IMR-90 (cell line): ENCODE data around the gene CAB39. TPM values are rescaled to one million over a fixed set of nuclear protein-coding genes. Genes with fewer than 3 reads are reported as not detected.

Experiments used
- ATAC-seq: fragments of 200-7000 bp; cut with Tn5 transposase; 2 replicates; pipeline ENCODE4 v1.9.1; 2020; ENCODE audit warnings: low read depth, mild to moderate bottlenecking, moderate library complexity
- BruUV-seq: library from RNA; stranded (reverse); fragments of 400-500 nt; replicated peaks from 2 replicates; lab custom pipeline; 2021; lab: Mats Ljungman, UMichigan
- CTCF ChIA-PET: fragments of 300-600 bp; formaldehyde crosslinking; extraction: SDS; loops from one replicate; lab custom pipeline; 2021; ENCODE audit warnings: antibody characterized with exemption; lab: Yijun Ruan, JAX
- POLR2A ChIA-PET: fragments of 300-600 bp; sonication (Branson Sonifier 250); formaldehyde crosslinking; loops from one replicate; lab custom pipeline; 2022; ENCODE audit warnings: antibody characterized with exemption; ENCODE audit not compliant: unreplicated experiment; lab: Charles Lee
- DNase-seq: peaks from one replicate; pipeline ENCODE4 v3.0.0; 2013
- H2AFZ ChIP-seq: replicated peaks from 2 replicates; pipeline ENCODE3; 2013; ENCODE audit warnings: low read length, mild to moderate bottlenecking; ENCODE audit not compliant: poor library complexity
- H2AK5ac ChIP-seq: 2 replicates; pipeline ENCODE4 v1.6.1; 2013; ENCODE audit warnings: low read depth, low read length, inconsistent platforms
- H2AK9ac ChIP-seq: replicated peaks from 2 replicates; pipeline ENCODE3; 2013; ENCODE audit warnings: mild to moderate bottlenecking, low read depth, low read length, moderate library complexity; ENCODE audit not compliant: poor library complexity
- H2BK120ac ChIP-seq: 2 replicates; pipeline ENCODE4 v1.6.1; 2013; ENCODE audit warnings: low read depth, low read length, inconsistent platforms
- H2BK15ac ChIP-seq: 3 replicates; pipeline ENCODE4 v1.6.1; 2013; ENCODE audit warnings: low read depth, low read length, inconsistent platforms
- H2BK20ac ChIP-seq: 2 replicates; pipeline ENCODE4 v1.6.1; 2013; ENCODE audit warnings: low read depth, mild to moderate bottlenecking, inconsistent platforms, low read length, moderate library complexity
- H2BK5ac ChIP-seq: 2 replicates; pipeline ENCODE4 v1.6.1; 2013; ENCODE audit warnings: mild to moderate bottlenecking, low read depth, low read length, inconsistent platforms; ENCODE audit not compliant: poor library complexity, severe bottlenecking
- H3K14ac ChIP-seq: replicated peaks from 2 replicates; pipeline ENCODE4 v1.6.1; 2013; ENCODE audit warnings: low read depth, low read length, inconsistent platforms
- H3K18ac ChIP-seq: 2 replicates; pipeline ENCODE4 v1.6.1; 2013; ENCODE audit warnings: low read depth, low read length, control low read depth
- H3K23ac ChIP-seq: 2 replicates; pipeline ENCODE4 v1.6.1; 2013; ENCODE audit warnings: low read depth, low read length, inconsistent platforms
- H3K27ac ChIP-seq: 2 replicates; pipeline ENCODE4 v1.5.1; 2013; ENCODE audit warnings: mild to moderate bottlenecking, control low read depth, low read length; ENCODE audit not compliant: insufficient read depth
- H3K27me3 ChIP-seq: 2 replicates; pipeline ENCODE4 v1.6.1; 2013; ENCODE audit warnings: low read length; ENCODE audit not compliant: control insufficient read depth, insufficient read depth
- H3K36me3 ChIP-seq: 2 replicates; pipeline ENCODE4 v1.6.1; 2013; ENCODE audit warnings: low read length, mixed read lengths; ENCODE audit not compliant: control insufficient read depth, insufficient read depth
- H3K4ac ChIP-seq: 2 replicates; pipeline ENCODE4 v1.6.1; 2013; ENCODE audit warnings: low read depth, low read length, inconsistent platforms
- H3K4me1 ChIP-seq: 2 replicates; pipeline ENCODE4 v1.6.1; 2013; ENCODE audit warnings: low read length, mixed read lengths; ENCODE audit not compliant: control insufficient read depth, insufficient read depth
- H3K4me2 ChIP-seq: 2 replicates; pipeline ENCODE4 v1.6.1; 2013; ENCODE audit warnings: low read depth, mild to moderate bottlenecking, control low read depth, low read length, moderate library complexity
- H3K4me3 ChIP-seq: 2 replicates; pipeline ENCODE4 v1.5.1; 2013; ENCODE audit warnings: low read depth, mild to moderate bottlenecking, control low read depth, low read length, moderate library complexity; ENCODE audit not compliant: insufficient read depth
- H3K56ac ChIP-seq: 2 replicates; pipeline ENCODE4 v1.6.1; 2013; ENCODE audit warnings: low read length, inconsistent platforms; ENCODE audit not compliant: insufficient read depth; ENCODE audit errors: extremely low read depth
- H3K79me1 ChIP-seq, 2 experiments: 2 replicates each; pipeline ENCODE4 v1.6.1; 2013; ENCODE audit warnings: low read length in 2 of 2, inconsistent platforms in 1 of 2, low read depth in 1 of 2
- H3K9ac ChIP-seq: 2 replicates; pipeline ENCODE4 v1.6.1; 2013; ENCODE audit warnings: low read depth, low read length, control low read depth
- H3K9me1 ChIP-seq: 2 replicates; pipeline ENCODE4 v1.6.1; 2013; ENCODE audit warnings: low read length, inconsistent platforms; ENCODE audit not compliant: insufficient read depth
- H3K9me3 ChIP-seq: 2 replicates; pipeline ENCODE4 v1.6.1; 2013; ENCODE audit warnings: low read length; ENCODE audit not compliant: control insufficient read depth, insufficient read depth
- H4K20me1 ChIP-seq: 2 replicates; pipeline ENCODE4 v1.6.1; 2013; ENCODE audit warnings: low read length, inconsistent platforms; ENCODE audit not compliant: insufficient read depth
- H4K5ac ChIP-seq: 2 replicates; pipeline ENCODE4 v1.6.1; 2013; ENCODE audit warnings: mild to moderate bottlenecking, low read depth, low read length, control low read depth
- H4K8ac ChIP-seq, 2 experiments: 2 replicates each; pipeline ENCODE4 v1.6.1; 2013; ENCODE audit warnings: low read depth in 2 of 2, low read length in 2 of 2, control low read depth in 1 of 2, inconsistent platforms in 1 of 2
- H4K91ac ChIP-seq: 2 replicates; pipeline ENCODE4 v1.6.1; 2013; ENCODE audit warnings: low read depth, low read length, inconsistent platforms; ENCODE audit not compliant: insufficient read depth
- CEBPB ChIP-seq: IDR thresholded peaks from 2 replicates; pipeline ENCODE4 v1.6.1; 2012; ENCODE audit warnings: low read depth, low read length, improper control_type of control experiment
- MAFK ChIP-seq: IDR thresholded peaks from 2 replicates; pipeline ENCODE4 v1.6.1; 2012; ENCODE audit warnings: low read depth, low read length, improper control_type of control experiment
- MAZ ChIP-seq: IDR thresholded peaks from 2 replicates; pipeline ENCODE4 v1.6.1; 2012; ENCODE audit warnings: low read depth, mild to moderate bottlenecking, low read length, improper control_type of control experiment, moderate library complexity, borderline replicate concordance
- POLR2A ChIP-seq: IDR thresholded peaks from 2 replicates; pipeline ENCODE4 v1.6.1; 2012; ENCODE audit warnings: mild to moderate bottlenecking, low read depth, low read length
- RFX5 ChIP-seq: IDR thresholded peaks from 2 replicates; pipeline ENCODE4 v1.8.0; 2012; ENCODE audit warnings: low read depth, mild to moderate bottlenecking, low read length, moderate library complexity
- WGBS, 2 experiments: methylation state at CpG; one replicate each; pipeline versions ENCODE4 v1.1.5 to v1.1.7; 2013; ENCODE audit warnings: missing lambda C conversion rate in 2 of 2; ENCODE audit not compliant: insufficient read length in 1 of 2; ENCODE audit errors: extremely low coverage in 2 of 2; 5-methylcytosine and 5-hydroxymethylcytosine counted together
- dilution Hi-C: fragments of 300-500 bp; cut with HindIII; formaldehyde crosslinking; loops from one replicate; pipeline ENCODE4 v1.14.3; 2018; ENCODE audit warnings: low sequenced_read_pairs; ENCODE audit not compliant: unreplicated experiment
- in situ Hi-C: fragments of 300-500 bp; cut with MboI; formaldehyde crosslinking; loops from 3 replicates; pipeline ENCODE4 v1.14.3; 2019; ENCODE audit warnings: low sequenced_read_pairs, inconsistent platforms, mixed read lengths
- intact Hi-C: fragments of 100-400 bp; cut with micrococcal nuclease; formaldehyde crosslinking; loops from 2 replicates; pipeline ENCODE4 v1.10.0; 2022
- polyA plus RNA-seq, 3 experiments: library from polyadenylated mRNA; depleted of rRNA; stranded (reverse); fragments of >200 nt; gene quantifications; 2 replicates each; pipeline ENCODE4 v1.2.3, GENCODE V29; 2012; ENCODE audit warnings: low replicate concordance in 1 of 3
- total RNA-seq: library from RNA; depleted of rRNA; stranded (reverse); fragments of >200 nt; gene quantifications from 2 replicates; pipeline ENCODE4 v1.2.3, GENCODE V29; 2012
- TF ChIP-seq, protein P1 (sequence below): conservative IDR thresholded peaks from 2 replicates; pipeline ENCODE4 v1.5.1; 2012; ENCODE audit warnings: mild to moderate bottlenecking, low read depth, low read length, improper control_type of control experiment
- TF ChIP-seq, protein P2 (sequence below): fragments of 150-350 bp; IDR thresholded peaks from 2 replicates; pipeline ENCODE4 v1.6.1; 2016; ENCODE audit warnings: low read depth, mild to moderate bottlenecking, low read length, moderate library complexity, borderline replicate concordance

The CAB39 gene
- total and polyA plus RNA-seq, 2 of the 4 experiments (the other 2 are of a cell fraction), result 38.2 to 71.7 TPM

DNA sequence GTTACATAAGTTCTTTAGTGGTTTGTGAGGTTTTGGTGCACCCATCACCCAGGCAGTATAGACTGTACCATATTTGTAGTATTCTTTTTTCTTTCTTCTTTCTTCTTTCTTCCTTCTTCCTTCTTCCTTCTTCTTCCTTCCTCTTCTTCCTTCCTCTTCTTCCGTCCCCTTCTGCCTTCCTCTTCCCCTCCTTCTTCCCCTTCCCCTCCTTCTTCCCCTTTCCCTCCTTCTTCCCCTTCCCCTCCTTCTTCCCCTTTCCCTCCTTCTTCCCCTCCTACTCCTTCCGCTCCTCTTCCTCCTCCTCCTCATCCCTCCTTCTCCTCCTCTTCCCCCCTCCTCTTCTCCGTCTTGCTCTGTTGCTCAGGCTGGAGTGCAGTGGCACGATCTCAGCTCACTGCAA is 41.6 kb downstream of the CAB39 start:
- intact Hi-C loops (no loop called here), in situ Hi-C loops (no loop called here), dilution Hi-C loops (no loop called here)
- no peak for ATAC-seq
- no peak overlapping the region for H2BK20ac ChIP-seq
- H2AK5ac ChIP-seq, result no peak overlapping the region
- no peak overlapping the region for H3K9ac ChIP-seq
- no peak for DNase-seq
- no peak overlapping the region for H2AFZ ChIP-seq
- ChIA-PET CTCF (no interaction called here), POLR2A (no interaction called here)
- H3K36me3 ChIP-seq, result no peaks in the 10 kb centered on the region
- H3K4ac ChIP-seq, result no peak overlapping the region
- H3K9me3 ChIP-seq, result no peaks in the 10 kb centered on the region
- H3K9me1 ChIP-seq, result peaks cover 12% of the 10 kb centered on the region
- H3K27ac ChIP-seq, result no peak overlapping the region
- no peak overlapping the region for H4K91ac ChIP-seq
- no peak overlapping the region for H3K4me2 ChIP-seq
- peaks cover 69% of the 10 kb centered on the region for H4K20me1 ChIP-seq
- no peak overlapping the region for H3K14ac ChIP-seq
- no peak overlapping the region for H2BK5ac ChIP-seq
- H3K18ac ChIP-seq, result no peak overlapping the region
- BruUV-seq, result no TSS peak
- H4K5ac ChIP-seq, result no peak overlapping the region
- no peak overlapping the region for H3K56ac ChIP-seq
- no peak overlapping the region for H2BK120ac ChIP-seq
- no peak overlapping the region for H2AK9ac ChIP-seq
- H2BK15ac ChIP-seq, result no peak overlapping the region
- H3K4me3 ChIP-seq, result no peak overlapping the region
- no peak for TF ChIP-seq CEBPB
- no peak for TF ChIP-seq MAZ
- TF ChIP-seq, protein P1, sequence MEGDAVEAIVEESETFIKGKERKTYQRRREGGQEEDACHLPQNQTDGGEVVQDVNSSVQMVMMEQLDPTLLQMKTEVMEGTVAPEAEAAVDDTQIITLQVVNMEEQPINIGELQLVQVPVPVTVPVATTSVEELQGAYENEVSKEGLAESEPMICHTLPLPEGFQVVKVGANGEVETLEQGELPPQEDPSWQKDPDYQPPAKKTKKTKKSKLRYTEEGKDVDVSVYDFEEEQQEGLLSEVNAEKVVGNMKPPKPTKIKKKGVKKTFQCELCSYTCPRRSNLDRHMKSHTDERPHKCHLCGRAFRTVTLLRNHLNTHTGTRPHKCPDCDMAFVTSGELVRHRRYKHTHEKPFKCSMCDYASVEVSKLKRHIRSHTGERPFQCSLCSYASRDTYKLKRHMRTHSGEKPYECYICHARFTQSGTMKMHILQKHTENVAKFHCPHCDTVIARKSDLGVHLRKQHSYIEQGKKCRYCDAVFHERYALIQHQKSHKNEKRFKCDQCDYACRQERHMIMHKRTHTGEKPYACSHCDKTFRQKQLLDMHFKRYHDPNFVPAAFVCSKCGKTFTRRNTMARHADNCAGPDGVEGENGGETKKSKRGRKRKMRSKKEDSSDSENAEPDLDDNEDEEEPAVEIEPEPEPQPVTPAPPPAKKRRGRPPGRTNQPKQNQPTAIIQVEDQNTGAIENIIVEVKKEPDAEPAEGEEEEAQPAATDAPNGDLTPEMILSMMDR, result no peak
- TF ChIP-seq, protein P2, sequence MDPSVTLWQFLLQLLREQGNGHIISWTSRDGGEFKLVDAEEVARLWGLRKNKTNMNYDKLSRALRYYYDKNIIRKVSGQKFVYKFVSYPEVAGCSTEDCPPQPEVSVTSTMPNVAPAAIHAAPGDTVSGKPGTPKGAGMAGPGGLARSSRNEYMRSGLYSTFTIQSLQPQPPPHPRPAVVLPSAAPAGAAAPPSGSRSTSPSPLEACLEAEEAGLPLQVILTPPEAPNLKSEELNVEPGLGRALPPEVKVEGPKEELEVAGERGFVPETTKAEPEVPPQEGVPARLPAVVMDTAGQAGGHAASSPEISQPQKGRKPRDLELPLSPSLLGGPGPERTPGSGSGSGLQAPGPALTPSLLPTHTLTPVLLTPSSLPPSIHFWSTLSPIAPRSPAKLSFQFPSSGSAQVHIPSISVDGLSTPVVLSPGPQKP, result no peak
- no peak for TF ChIP-seq MAFK
- TF ChIP-seq POLR2A, result no peak
- no peak for TF ChIP-seq RFX5
- no peaks in the 10 kb centered on the region for H3K27me3 ChIP-seq
- 92 to 93% methylated on average over 1 to 3 of the region's 4 CpGs for WGBS, 2 experiments
- H3K4me1 ChIP-seq, result peaks cover 17% of the 10 kb centered on the region
- no peak overlapping the region for H3K23ac ChIP-seq
- peaks cover 30 to 74% of the 10 kb centered on the region in 2 experiments for H3K79me1 ChIP-seq
- H4K8ac ChIP-seq, result no peak overlapping the region
